H9 (cell line): ENCODE measurements around the gene TEX52. TPM values are rescaled to one million over a fixed set of nuclear protein-coding genes. Genes with fewer than 3 reads are reported as not detected.
A peak's percentile ranks its signal among the peaks of the same experiment; 100 is the strongest.

Source experiments
- DNase-seq: peaks from one replicate; pipeline ENCODE4 v3.0.0-alpha.2; 2017
- H2AFZ ChIP-seq: one replicate; pipeline ENCODE4 v1.6.1; 2013; ENCODE audit warnings: mild to moderate bottlenecking, low read length, control low read depth, moderate library complexity
- H2AK5ac ChIP-seq: 2 replicates; pipeline ENCODE4 v1.6.1; 2013; ENCODE audit warnings: low read length, control low read depth, mixed read lengths; ENCODE audit not compliant: insufficient read length
- H2BK120ac ChIP-seq: one replicate; pipeline ENCODE4 v1.6.1; 2013; ENCODE audit warnings: low read depth, mild to moderate bottlenecking, low read length, control low read depth, inconsistent platforms; ENCODE audit not compliant: poor library complexity, severe bottlenecking
- H2BK12ac ChIP-seq: 2 replicates; pipeline ENCODE4 v1.6.1; 2013; ENCODE audit warnings: low read length, control low read depth, mixed read lengths, low read depth; ENCODE audit not compliant: insufficient read length
- H2BK15ac ChIP-seq: 2 replicates; pipeline ENCODE4 v1.6.1; 2013; ENCODE audit warnings: low read depth, low read length, control low read depth
- H2BK20ac ChIP-seq: one replicate; pipeline ENCODE4 v1.6.1; 2013; ENCODE audit warnings: low read depth, mild to moderate bottlenecking, low read length, control low read depth, inconsistent platforms; ENCODE audit not compliant: poor library complexity, severe bottlenecking
- H2BK5ac ChIP-seq: 2 replicates; pipeline ENCODE4 v1.6.1; 2013; ENCODE audit warnings: low read length, control low read depth, mixed read lengths; ENCODE audit not compliant: insufficient read length
- H3K14ac ChIP-seq: 2 replicates; pipeline ENCODE4 v1.6.1; 2013; ENCODE audit warnings: low read length, control low read depth; ENCODE audit not compliant: insufficient read depth
- H3K18ac ChIP-seq: 2 replicates; pipeline ENCODE4 v1.6.1; 2013; ENCODE audit warnings: low read depth, mild to moderate bottlenecking, mixed read lengths, low read length, control low read depth; ENCODE audit not compliant: insufficient read length
- H3K23ac ChIP-seq: 2 replicates; pipeline ENCODE4 v1.6.1; 2013; ENCODE audit warnings: low read length, control low read depth, mixed read lengths, low read depth; ENCODE audit not compliant: insufficient read length
- H3K23me2 ChIP-seq: 2 replicates; pipeline ENCODE4 v1.6.1; 2013; ENCODE audit warnings: low read depth, mild to moderate bottlenecking, mixed read lengths, low read length, control low read depth; ENCODE audit not compliant: insufficient read length, poor library complexity, severe bottlenecking
- H3K27ac ChIP-seq: 2 replicates; pipeline ENCODE4 v1.5.1; 2013; ENCODE audit warnings: low read length, control low read depth, mixed read lengths, low read depth; ENCODE audit not compliant: insufficient read length
- H3K27me3 ChIP-seq: 2 replicates; pipeline ENCODE4 v1.6.1; 2013; ENCODE audit warnings: low read length, control low read depth, inconsistent platforms; ENCODE audit not compliant: insufficient read depth
- H3K4ac ChIP-seq: 2 replicates; pipeline ENCODE4 v1.6.1; 2013; ENCODE audit warnings: low read depth, mild to moderate bottlenecking, control low read depth, inconsistent platforms, low read length, moderate library complexity
- H3K4me1 ChIP-seq: 2 replicates; pipeline ENCODE4 v1.6.1; 2013; ENCODE audit warnings: low read length, control low read depth, inconsistent platforms; ENCODE audit not compliant: insufficient read depth
- H3K4me2 ChIP-seq: 2 replicates; pipeline ENCODE4 v1.6.1; 2013; ENCODE audit warnings: low read length, control low read depth, mixed read lengths; ENCODE audit not compliant: insufficient read length, insufficient read depth
- H3K56ac ChIP-seq: 2 replicates; pipeline ENCODE4 v1.6.1; 2013; ENCODE audit warnings: low read depth, mild to moderate bottlenecking, mixed read lengths, low read length, control low read depth; ENCODE audit not compliant: insufficient read length
- H3K79me1 ChIP-seq: 2 replicates; pipeline ENCODE4 v1.6.1; 2013; ENCODE audit warnings: low read depth, mild to moderate bottlenecking, moderate library complexity, low read length, control low read depth, inconsistent platforms; ENCODE audit not compliant: insufficient read depth, poor library complexity, severe bottlenecking
- H3K79me2 ChIP-seq: 2 replicates; pipeline ENCODE4 v1.6.1; 2013; ENCODE audit warnings: low read length, control low read depth, inconsistent platforms; ENCODE audit not compliant: insufficient read depth
- H3K9ac ChIP-seq: 2 replicates; pipeline ENCODE4 v1.6.1; 2013; ENCODE audit warnings: low read length, control low read depth, mixed read lengths; ENCODE audit not compliant: insufficient read length; ENCODE audit errors: extremely low read depth
- H3K9me3 ChIP-seq: one replicate; pipeline ENCODE4 v1.6.1; 2013; ENCODE audit warnings: low read depth, low read length, inconsistent platforms; ENCODE audit not compliant: control insufficient read depth
- H3T11ph ChIP-seq: one replicate; pipeline ENCODE4 v1.6.1; 2013; ENCODE audit warnings: mild to moderate bottlenecking, low read length, control low read depth, inconsistent platforms
- H4K20me1 ChIP-seq: one replicate; pipeline ENCODE4 v1.6.1; 2013; ENCODE audit not compliant: control insufficient read depth, insufficient read length, insufficient read depth
- H4K5ac ChIP-seq: 2 replicates; pipeline ENCODE4 v1.6.1; 2013; ENCODE audit warnings: low read depth, mild to moderate bottlenecking, mixed read lengths, low read length, control low read depth; ENCODE audit not compliant: insufficient read length
- H4K8ac ChIP-seq: replicated peaks from 2 replicates; pipeline ENCODE4 v1.6.1; 2013; ENCODE audit warnings: low read length, control low read depth, mixed read lengths, low read depth; ENCODE audit not compliant: insufficient read length
- H4K91ac ChIP-seq: 2 replicates; pipeline ENCODE4 v1.6.1; 2013; ENCODE audit warnings: low read depth, mild to moderate bottlenecking, moderate library complexity, mixed read lengths, low read length, control low read depth; ENCODE audit not compliant: insufficient read length
- H3K27ac Mint-ChIP-seq, 3 experiments: 2 replicates in 2 of 3; 3 replicates in 1 of 3; pipeline ENCODE4 v1.8.0; 2020 to 2021; ENCODE audit warnings: mixed read lengths in 3 of 3, mild to moderate bottlenecking in 1 of 3, moderate library complexity in 1 of 3
- H3K27me3 Mint-ChIP-seq: 2 replicates; pipeline ENCODE4 v1.8.0; 2021; ENCODE audit warnings: low read depth, mild to moderate bottlenecking, moderate library complexity, mixed read lengths
- H3K36me3 Mint-ChIP-seq, 3 experiments: 2 replicates in 2 of 3; 3 replicates in 1 of 3; pipeline ENCODE4 v1.8.0; 2020 to 2021; ENCODE audit warnings: low read depth in 3 of 3, mixed read lengths in 3 of 3; ENCODE audit not compliant: insufficient read depth in 1 of 3
- H3K4me1 Mint-ChIP-seq, 2 experiments: 2 replicates each; pipeline ENCODE4 v1.8.0; 2020; ENCODE audit warnings: mixed read lengths in 2 of 2
- H3K4me3 Mint-ChIP-seq, 2 experiments: 2 replicates in 1 of 2; 3 replicates in 1 of 2; pipeline ENCODE4 v1.8.0; 2020 to 2021; ENCODE audit warnings: mild to moderate bottlenecking in 2 of 2, mixed read lengths in 2 of 2, moderate library complexity in 1 of 2
- H3K9me3 Mint-ChIP-seq, 2 experiments: 2 replicates in 1 of 2; 3 replicates in 1 of 2; pipeline ENCODE4 v1.8.0; 2020; ENCODE audit warnings: mild to moderate bottlenecking in 2 of 2, mixed read lengths in 2 of 2, moderate library complexity in 1 of 2
- CTCF ChIP-seq: fragments of 200-600 bp; sonication (generic); conservative IDR thresholded peaks from 3 replicates; pipeline ENCODE4 v1.8.0; 2021; ENCODE audit warnings: antibody characterized with exemption, mild to moderate bottlenecking
- WGBS: extraction: QIAGEN DNeasy Blood & Tissue Kit; methylation state at CpG from one replicate; pipeline ENCODE4 v1.1.7; 2013; ENCODE audit warnings: missing lambda C conversion rate, low lambda C conversion rate, mixed read lengths; ENCODE audit not compliant: insufficient read length; ENCODE audit errors: extremely low coverage; 5-methylcytosine and 5-hydroxymethylcytosine counted together
- total RNA-seq: library from RNA; stranded (reverse); gene quantifications from 2 replicates; pipeline ENCODE4 v1.2.1, GENCODE V29; 2021

The TEX52 gene
- total RNA-seq, 1 experiment from 2014 or later = 0.20 TPM

DNA sequence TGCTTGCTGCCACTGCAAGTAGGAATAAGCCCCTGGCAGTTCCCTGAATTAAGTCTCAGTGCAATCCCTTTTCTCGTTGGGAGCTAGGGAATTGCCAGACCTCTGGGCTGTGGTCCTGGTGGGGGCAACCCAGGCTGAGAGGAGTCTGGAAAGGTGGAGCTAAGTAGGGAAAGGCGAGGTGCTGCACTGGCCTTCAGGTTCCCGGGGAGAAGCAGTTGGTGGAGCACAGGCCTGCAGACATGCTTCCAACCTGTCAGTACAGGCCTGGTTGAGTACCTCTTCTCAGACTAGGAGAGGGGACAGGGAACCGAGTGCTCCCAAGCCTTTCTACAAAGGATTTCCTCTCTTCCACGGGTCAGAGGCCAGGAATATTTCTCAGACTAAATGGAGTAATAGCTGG, 23.5 kb downstream of the TEX52 start:
- Histone ChIP-seq H2BK5ac (no peak overlapping the region), H3K79me1 (no peaks in the 10 kb centered on the region), H2AK5ac (no peak overlapping the region), H3K4ac (no peak overlapping the region), H3K14ac (no peak overlapping the region), H3K4me1 (no peaks in the 10 kb centered on the region), H3K4me2 (no peak overlapping the region), H3K18ac (no peak overlapping the region), H2AFZ (no peak overlapping the region), H3K23me2 (no peaks in the 10 kb centered on the region), H2BK15ac (no peak overlapping the region), H2BK12ac (no peak overlapping the region), H4K91ac (no peak overlapping the region), H4K20me1 (no peaks in the 10 kb centered on the region), H2BK120ac (no peak overlapping the region), H3T11ph (no peak overlapping the region), H3K9me3 (no peaks in the 10 kb centered on the region), H3K27ac (no peak overlapping the region), H3K9ac (no peak overlapping the region), H3K27me3 (no peaks in the 10 kb centered on the region), H3K79me2 (no peaks in the 10 kb centered on the region), H4K5ac (no peak overlapping the region), H4K8ac (no peak overlapping the region), H2BK20ac (no peak overlapping the region), H3K56ac (no peak overlapping the region), H3K23ac (no peak overlapping the region)
- no peak for TF ChIP-seq CTCF
- Mint-ChIP-seq H3K36me3 (peaks cover 6 to 31% (median 19%) of the 10 kb centered on the region in 3 experiments; a peak in 6 of 7 replicates), H3K4me1 (peaks cover 17 to 29% of the 10 kb centered on the region in 2 experiments), H3K27ac (peak overlapping the region in 1 of 3 experiments; percentile 54; a peak in 1 of 7 replicates), H3K4me3 (no peak overlapping the region), H3K9me3 (no peaks in the 10 kb centered on the region), H3K27me3 (no peaks in the 10 kb centered on the region)
- DNase-seq = no peak
- WGBS = no CpG with 5 or more reads among the region's 5 CpGs
